Lung (tissue), 12 donors: ENCODE results near the gene MACROD1. TPM values are rescaled to one million over a fixed set of nuclear protein-coding genes. Genes with fewer than 3 reads are reported as not detected.
"Not testable (repeated sequence)": the region's sequence is repeated elsewhere in the genome, so short reads cannot be mapped to it uniquely, and the experiment has no call there.

ENCODE experiments used
- ATAC-seq: fragments of 200-7000 bp; cut with Tn5 transposase; one replicate; pipeline ENCODE4 v1.9.1; 2020; ENCODE audit warnings: moderate number of reproducible peaks; ENCODE audit not compliant: insufficient read depth, low FRiP score
- DNase-seq, 3 donors: peaks; one replicate each; pipeline ENCODE4 v3.0.0-alpha.2; 2013 to 2017
- H3K27ac ChIP-seq, 2 donors: one replicate each; pipeline ENCODE4 v1.5.1; 2013; ENCODE audit warnings: mild to moderate bottlenecking in 2 of 2, moderate library complexity in 2 of 2, control low read depth in 1 of 2, inconsistent platforms in 1 of 2, low read depth in 1 of 2, low read length in 1 of 2
- H3K27me3 ChIP-seq, 3 donors: one replicate each; pipeline ENCODE4 v1.5.1; 2013; ENCODE audit warnings: low read length in 2 of 3; ENCODE audit not compliant: control insufficient read depth in 3 of 3, insufficient read depth in 3 of 3
- H3K36me3 ChIP-seq, 4 donors: one replicate each; pipeline ENCODE4 v1.5.1; 2013; ENCODE audit warnings: low read length in 4 of 4, mild to moderate bottlenecking in 1 of 4, moderate library complexity in 1 of 4; ENCODE audit not compliant: control insufficient read depth in 4 of 4, insufficient read depth in 4 of 4
- H3K4me1 ChIP-seq, 5 donors: one replicate each; pipeline ENCODE4 v1.5.1; 2013; ENCODE audit warnings: low read length in 5 of 5, mild to moderate bottlenecking in 2 of 5, moderate library complexity in 1 of 5; ENCODE audit not compliant: control insufficient read depth in 5 of 5, insufficient read depth in 5 of 5
- H3K4me3 ChIP-seq: one replicate; pipeline ENCODE4 v1.5.1; 2013; ENCODE audit warnings: mild to moderate bottlenecking, control low read depth, moderate library complexity
- H3K9ac ChIP-seq, 2 donors: one replicate each; pipeline ENCODE4 v1.5.1; 2013; ENCODE audit warnings: low read length in 2 of 2, control low read depth in 1 of 2; ENCODE audit not compliant: insufficient read depth in 1 of 2
- H3K9me3 ChIP-seq, 4 donors: one replicate each; pipeline ENCODE4 v1.5.1; 2013; ENCODE audit warnings: low read length in 3 of 4, mild to moderate bottlenecking in 1 of 4, moderate library complexity in 1 of 4; ENCODE audit not compliant: control insufficient read depth in 4 of 4, insufficient read depth in 3 of 4
- WGBS, 2 donors: extraction: QIAGEN DNeasy Blood & Tissue Kit; methylation state at CpG; one replicate each; pipeline ENCODE4 v1.1.7; 2013; 5-methylcytosine and 5-hydroxymethylcytosine counted together
- polyA plus RNA-seq, 2 donors: library from polyadenylated mRNA; stranded (reverse); fragments of 200-250 nt; gene quantifications; one replicate each; pipeline ENCODE4 v1.2.1, GENCODE V29; 2013
- total RNA-seq, 2 donors: library from RNA; depleted of rRNA in 1 of 2; stranded (reverse); fragments of >200 nt in 1 of 2; gene quantifications; one replicate each; pipeline ENCODE4 v1.2.1, GENCODE V29; 2014 to 2021
- TF ChIP-seq, protein P1 (sequence below): IDR thresholded peaks from 2 replicates; pipeline ENCODE4 v1.5.1; 2012; ENCODE audit warnings: mild to moderate bottlenecking; ENCODE audit errors: control extremely low read depth, extremely low read depth
- donor health status: control.
- donor health status: control.
- donor health status: Bipolar disorder and iron deficiency.
- donor health status: healthy.
- donor health status: DM: yes; HTN: yes; CAD: no.

MACROD1 gene
- total and polyA plus RNA-seq, 4 donors, result 9.9 to 70.0 (median 19.0) TPM

DNA sequence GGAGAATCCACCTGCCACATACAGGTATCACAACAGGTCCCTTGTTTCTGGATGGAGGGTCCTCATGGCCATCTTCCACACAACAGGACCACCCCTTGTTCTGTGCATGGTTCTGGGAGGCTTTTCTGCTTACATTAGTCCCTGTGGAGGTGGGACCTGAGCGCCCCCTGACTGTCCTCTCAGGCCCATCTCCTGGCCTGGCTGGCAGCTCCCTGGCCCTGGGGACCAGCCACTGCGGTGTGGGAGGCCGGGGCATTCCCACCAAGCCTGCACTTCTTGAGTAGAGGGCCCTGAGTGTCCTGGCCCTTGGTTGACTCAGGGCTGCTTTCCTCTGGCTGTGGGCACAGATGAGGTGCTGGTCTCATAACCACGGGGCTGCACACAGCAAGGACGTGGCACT is 186.5 kb downstream of the MACROD1 start:
- H3K27ac ChIP-seq, result no peak overlapping the region
- no peak for ATAC-seq
- H3K9me3 ChIP-seq, result no peaks in the 10 kb centered on the region
- TF ChIP-seq, protein P1, sequence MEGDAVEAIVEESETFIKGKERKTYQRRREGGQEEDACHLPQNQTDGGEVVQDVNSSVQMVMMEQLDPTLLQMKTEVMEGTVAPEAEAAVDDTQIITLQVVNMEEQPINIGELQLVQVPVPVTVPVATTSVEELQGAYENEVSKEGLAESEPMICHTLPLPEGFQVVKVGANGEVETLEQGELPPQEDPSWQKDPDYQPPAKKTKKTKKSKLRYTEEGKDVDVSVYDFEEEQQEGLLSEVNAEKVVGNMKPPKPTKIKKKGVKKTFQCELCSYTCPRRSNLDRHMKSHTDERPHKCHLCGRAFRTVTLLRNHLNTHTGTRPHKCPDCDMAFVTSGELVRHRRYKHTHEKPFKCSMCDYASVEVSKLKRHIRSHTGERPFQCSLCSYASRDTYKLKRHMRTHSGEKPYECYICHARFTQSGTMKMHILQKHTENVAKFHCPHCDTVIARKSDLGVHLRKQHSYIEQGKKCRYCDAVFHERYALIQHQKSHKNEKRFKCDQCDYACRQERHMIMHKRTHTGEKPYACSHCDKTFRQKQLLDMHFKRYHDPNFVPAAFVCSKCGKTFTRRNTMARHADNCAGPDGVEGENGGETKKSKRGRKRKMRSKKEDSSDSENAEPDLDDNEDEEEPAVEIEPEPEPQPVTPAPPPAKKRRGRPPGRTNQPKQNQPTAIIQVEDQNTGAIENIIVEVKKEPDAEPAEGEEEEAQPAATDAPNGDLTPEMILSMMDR, result no peak
- H3K9ac ChIP-seq, result no peak overlapping the region
- no peak overlapping the region for H3K4me3 ChIP-seq
- H3K4me1 ChIP-seq, result peaks cover 0 to 14% (median 7%) of the 10 kb centered on the region in 5 donors
- no peaks in the 10 kb centered on the region for H3K27me3 ChIP-seq
- 92 to 97% methylated on average over 5 of the region's 5 CpGs for WGBS, 2 donors
- H3K36me3 ChIP-seq, result peaks cover 0 to 7% (median 3%) of the 10 kb centered on the region in 4 donors
- DNase-seq, result no peak

DNA sequence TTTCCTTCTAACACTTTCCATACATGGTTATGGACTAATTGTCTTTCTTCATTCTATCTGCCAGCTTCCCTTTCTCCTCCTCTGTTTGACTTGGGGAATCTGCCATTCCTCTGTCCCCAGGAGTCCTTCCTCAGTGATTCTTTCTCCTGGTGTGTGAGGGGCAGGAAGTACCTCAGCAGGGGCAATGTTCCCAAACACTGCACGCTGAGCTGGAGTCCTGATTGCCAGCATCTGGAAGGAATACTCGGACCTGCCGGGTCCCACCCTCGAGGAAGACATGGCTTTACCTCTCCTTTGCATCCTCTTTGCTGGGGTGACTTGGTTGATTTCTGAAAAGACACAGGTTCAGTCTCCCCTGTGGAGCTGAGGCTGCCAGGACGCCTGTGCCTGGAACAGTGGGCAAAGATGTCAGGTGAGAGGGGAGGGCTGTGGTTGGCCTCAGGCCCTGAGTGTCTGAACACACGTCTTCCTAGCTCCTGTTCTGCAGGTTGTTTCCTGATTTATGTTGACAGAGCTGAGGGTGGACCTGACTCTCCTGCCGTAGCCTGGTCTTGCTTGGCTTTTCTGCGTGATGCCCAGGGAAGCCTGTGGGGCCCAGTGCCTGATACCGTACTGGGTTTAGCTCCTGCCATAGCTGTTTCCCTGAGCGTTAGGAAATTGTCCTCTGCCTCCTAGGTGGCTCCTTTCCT is 187.2 kb downstream of the MACROD1 start:
- Histone ChIP-seq H3K9ac (no peak overlapping the region), H3K27ac (no peak overlapping the region), H3K27me3 (no peaks in the 10 kb centered on the region), H3K36me3 (peaks cover 0 to 7% (median 3%) of the 10 kb centered on the region in 4 donors), H3K4me1 (peaks cover 0 to 14% (median 7%) of the 10 kb centered on the region in 5 donors), H3K4me3 (no peak overlapping the region), H3K9me3 (no peaks in the 10 kb centered on the region)
- DNase-seq, result no peak
- 80 to 83% methylated on average over 10 of the region's 10 CpGs for WGBS, 2 donors
- TF ChIP-seq, protein P1, result no peak
- ATAC-seq, result no peak

- WGBS, 2 donors, result 0% methylated on average over 67 of the region's 67 CpGs
- no peaks in the 10 kb centered on the region for H3K9me3 ChIP-seq
- peaks cover 0 to 7% (median 3%) of the 10 kb centered on the region in 4 donors for H3K36me3 ChIP-seq
- peak; percentile 99 to 100 (median 100) for DNase-seq
- peaks cover 0 to 14% (median 7%) of the 10 kb centered on the region in 5 donors for H3K4me1 ChIP-seq
- no peaks in the 10 kb centered on the region for H3K27me3 ChIP-seq
- peak within 1 kb of the TSS; percentile 35 to 63 for H3K9ac ChIP-seq
- H3K27ac ChIP-seq, result peak within 1 kb of the TSS; percentile 95 to 100
- TF ChIP-seq, protein P1, result no peak
- H3K4me3 ChIP-seq, result peak within 1 kb of the TSS; percentile 93
- peak; percentile 98 for ATAC-seq
These were observed 191.4 kb downstream of the MACROD1 start, which contains the start of gene COX8A for GRCh38 chr11:63974259-63975143. TSS of gene COX8A (plus strand) at chr11:63974620. CDS start at chr11:63974681, 61 bp downstream.

- H3K36me3 ChIP-seq, DNase-seq, H3K4me3 ChIP-seq, H3K27me3 ChIP-seq, H3K9me3 ChIP-seq, H3K9ac ChIP-seq, H3K27ac ChIP-seq, ATAC-seq: not testable (repeated sequence)
- peaks cover 0 to 14% (median 7%) of the 10 kb centered on the region in 5 donors for H3K4me1 ChIP-seq
- WGBS, 2 donors, result 67 to 71% methylated on average over 18 of the region's 18 CpGs
These were observed 192.0 kb downstream of the MACROD1 start for GRCh38 chr11:63973912-63974258.
